Breast epithelium (tissue), 3 donors: ENCODE results near the gene UBL7.

Experiments
- CTCF ChIP-seq, 3 donors: fragments of 450-650 bp; IDR thresholded peaks; one replicate each; pipeline ENCODE4 v1.5.1; 2016 to 2017; ENCODE audit warnings: antibody characterized with exemption in 3 of 3, mild to moderate bottlenecking in 3 of 3, moderate library complexity in 3 of 3
- POLR2A ChIP-seq: fragments of 450-650 bp; IDR thresholded peaks from one replicate; pipeline ENCODE4 v1.6.1; 2016; ENCODE audit warnings: antibody characterized with exemption, mild to moderate bottlenecking, moderate library complexity

GRCh38 chr15:74417670-74418069 is 43.3 kb downstream of the UBL7 start:
- TF ChIP-seq CTCF (IDR thresholded peaks at IDR 0.05) (no peak), POLR2A (no peak)
